Endothelial cell of umbilical vein (primary cell): Measurements from ENCODE around the gene SSTR5. TPM values are rescaled to one million over a fixed set of nuclear protein-coding genes. Genes with fewer than 3 reads are reported as not detected.

Experiments used
- BruUV-seq: library from RNA; stranded (reverse); fragments of 400-500 nt; replicated peaks from 2 replicates; lab custom pipeline; 2021; lab: Mats Ljungman, UMichigan
- CTCF ChIA-PET: fragments of 300-600, 350-600 bp; sonication (Branson Sonifier 250); formaldehyde crosslinking; loops from one replicate; lab custom pipeline; 2021; ENCODE audit warnings: antibody characterized with exemption, inconsistent platforms; lab: Charles Lee
- POLR2A ChIA-PET: fragments of 300-600, 350-600 bp; sonication (Branson Sonifier 250); formaldehyde crosslinking; loops from one replicate; lab custom pipeline; 2021; ENCODE audit warnings: antibody characterized with exemption, inconsistent platforms; lab: Charles Lee
- DNase-seq: peaks from one replicate; pipeline ENCODE4 v3.0.0-alpha.2; 2011; ENCODE audit warnings: low read depth, low spot score
- FAIRE-seq: peaks from 2 replicates; lab custom pipeline; 2011; peaks lifted over from hg19 to GRCh38; lab: Jason Lieb, UNC
- H2AFZ ChIP-seq: 2 replicates; pipeline ENCODE4 v1.6.0; 2012; ENCODE audit warnings: low read depth, low read length, control low read depth, inconsistent platforms
- H3K27ac ChIP-seq: 2 replicates; pipeline ENCODE4 v1.5.1; 2011; ENCODE audit warnings: low read depth, mild to moderate bottlenecking, control low read depth, low read length, moderate library complexity; ENCODE audit not compliant: insufficient read depth
- H3K27me3 ChIP-seq, 2 experiments: 2 replicates each; pipeline versions ENCODE4 v1.6.0 to v1.6.1; 2011; ENCODE audit warnings: low read length in 2 of 2, mixed read lengths in 1 of 2; ENCODE audit not compliant: control insufficient read depth in 2 of 2, insufficient read depth in 2 of 2
- H3K36me3 ChIP-seq, 2 experiments: 2 replicates in 1 of 2; 3 replicates in 1 of 2; pipeline ENCODE4 v1.5.1; 2011; ENCODE audit warnings: low read length in 2 of 2, mild to moderate bottlenecking in 1 of 2, moderate library complexity in 1 of 2; ENCODE audit not compliant: control insufficient read depth in 2 of 2, insufficient read depth in 2 of 2; ENCODE audit errors: extremely low read depth in 1 of 2
- H3K4me1 ChIP-seq: 3 replicates; pipeline ENCODE4 v1.5.1; 2011; ENCODE audit warnings: mild to moderate bottlenecking, low read length; ENCODE audit not compliant: control insufficient read depth, insufficient read depth; ENCODE audit errors: extremely low read depth
- H3K4me2 ChIP-seq: 2 replicates; pipeline ENCODE4 v1.6.1; 2011; ENCODE audit warnings: low read length, control low read depth, mixed read lengths; ENCODE audit not compliant: insufficient read depth
- H3K4me3 ChIP-seq, 3 experiments: fragments of 200-600 bp in 1 of 3; sonication (generic), shearing (Covaris generic) in 1 of 3; replicated peaks in 1 of 3; 2 replicates each; pipeline ENCODE4 v1.5.1; 2011 to 2016; ENCODE audit warnings: control low read depth in 3 of 3, low read length in 3 of 3, mild to moderate bottlenecking in 2 of 3, inconsistent platforms in 1 of 3, low read depth in 1 of 3, moderate library complexity in 1 of 3; ENCODE audit not compliant: insufficient read depth in 1 of 3
- H3K79me2 ChIP-seq: 2 replicates; pipeline ENCODE4 v1.6.0; 2012; ENCODE audit warnings: low read length, inconsistent platforms; ENCODE audit not compliant: control insufficient read depth, insufficient read depth
- H3K9ac ChIP-seq: replicated peaks from 2 replicates; pipeline ENCODE3; 2011; ENCODE audit warnings: low read length, control low read depth; ENCODE audit not compliant: insufficient read depth; ENCODE audit errors: extremely low read depth
- H3K9me1 ChIP-seq: replicated peaks from 3 replicates; pipeline ENCODE4 v1.6.0; 2011; ENCODE audit warnings: mild to moderate bottlenecking, low read length; ENCODE audit not compliant: control insufficient read depth, insufficient read depth; ENCODE audit errors: extremely low read depth
- H3K9me3 ChIP-seq: replicated peaks from 2 replicates; pipeline ENCODE4 v1.5.1; 2012; ENCODE audit warnings: low read length, inconsistent platforms; ENCODE audit not compliant: control insufficient read depth, insufficient read depth
- H4K20me1 ChIP-seq: replicated peaks from 2 replicates; pipeline ENCODE3; 2011; ENCODE audit warnings: mild to moderate bottlenecking, low read length; ENCODE audit not compliant: control insufficient read depth, insufficient read depth; ENCODE audit errors: extremely low read depth
- CTCF ChIP-seq, 2 donors: IDR thresholded peaks; 1 replicate in 1 of 2; 2 replicates in 1 of 2; pipeline ENCODE4 v1.5.1; 2011; ENCODE audit warnings: low read length in 2 of 2, mild to moderate bottlenecking in 2 of 2, moderate library complexity in 2 of 2, control low read depth in 1 of 2, inconsistent platforms in 1 of 2, low read depth in 1 of 2; ENCODE audit not compliant: insufficient read depth in 1 of 2; ENCODE audit errors: extremely low read depth in 1 of 2
- EZH2 ChIP-seq: IDR thresholded peaks from 2 replicates; pipeline ENCODE4 v1.6.1; 2012; ENCODE audit warnings: borderline replicate concordance, low read depth, mild to moderate bottlenecking, moderate library complexity, low read length, inconsistent platforms; ENCODE audit not compliant: severe bottlenecking
- FOS ChIP-seq: IDR thresholded peaks from 2 replicates; pipeline ENCODE4 v1.6.1; 2011; ENCODE audit warnings: mild to moderate bottlenecking, low read length, moderate library complexity, borderline replicate concordance; ENCODE audit not compliant: insufficient read depth
- GATA2 ChIP-seq: IDR thresholded peaks from 2 replicates; pipeline ENCODE4 v1.7.0; 2011; ENCODE audit warnings: low read depth, mild to moderate bottlenecking, moderate library complexity, mixed read lengths, low read length; ENCODE audit not compliant: insufficient read length, insufficient read depth
- JUN ChIP-seq: IDR thresholded peaks from 2 replicates; pipeline ENCODE4 v1.6.1; 2011; ENCODE audit warnings: borderline replicate concordance, low read depth; ENCODE audit not compliant: insufficient read length, insufficient read depth
- MAX ChIP-seq: IDR thresholded peaks from 2 replicates; pipeline ENCODE4 v1.6.1; 2011; ENCODE audit not compliant: insufficient read depth, insufficient read length
- MYC ChIP-seq: IDR thresholded peaks from one replicate; pipeline ENCODE4 v1.6.1; 2011; ENCODE audit warnings: mild to moderate bottlenecking, low read depth, low read length
- POLR2A ChIP-seq: IDR thresholded peaks from 2 replicates; pipeline ENCODE4 v1.6.1; 2012; ENCODE audit warnings: low read depth, mild to moderate bottlenecking, control low read depth, low read length
- POLR2AphosphoS5 ChIP-seq: IDR thresholded peaks from 2 replicates; pipeline ENCODE4 v1.6.1; 2012; ENCODE audit warnings: low read depth, mild to moderate bottlenecking, control low read depth, low read length, moderate library complexity; ENCODE audit not compliant: insufficient read depth
- dilution Hi-C: fragments of 300-500 bp; cut with MboI; formaldehyde crosslinking; loops from one replicate; pipeline ENCODE4 v1.15.0; 2019; ENCODE audit warnings: low sequenced_read_pairs; ENCODE audit not compliant: extremely low pct_ligation_motif_present
- intact Hi-C: fragments of 100-400 bp; cut with micrococcal nuclease; formaldehyde crosslinking; loops from one replicate; pipeline ENCODE4 v1.10.0; 2022
- polyA plus RNA-seq, 4 experiments: library from polyadenylated mRNA; depleted of rRNA in 3 of 4; stranded (reverse) in 3 of 4; unstranded in 1 of 4; fragments of >200 nt; gene quantifications; 2 replicates each; pipeline versions ENCODE4 v1.2.1 to v1.2.3, GENCODE V29; 2011 to 2012; ENCODE audit warnings: missing spikeins in 1 of 4
- total RNA-seq: library from RNA; stranded (reverse); gene quantifications from 2 replicates; pipeline ENCODE4 v1.2.3, GENCODE V29; 2021

Gene SSTR5
- total and polyA plus RNA-seq, 2 donors (not counting 3 experiments of a cell fraction or from before 2014, with no cell fraction given), result 0.24 to 0.52 TPM

GRCh38 chr16:1116693-1117077, 44.1 kb downstream of the SSTR5 start:
- Histone ChIP-seq H3K36me3 (no peaks in the 10 kb centered on the region), H3K9me3 (no peaks in the 10 kb centered on the region), H3K4me1 (no peaks in the 10 kb centered on the region), H3K4me3 (no peak overlapping the region), H3K4me2 (no peak overlapping the region), H3K27me3 (no peaks in the 10 kb centered on the region), H3K9me1 (no peaks in the 10 kb centered on the region), H3K9ac (no peak overlapping the region), H3K27ac (no peak overlapping the region), H3K79me2 (no peaks in the 10 kb centered on the region), H4K20me1 (no peaks in the 10 kb centered on the region), H2AFZ (no peak overlapping the region)
- DNase-seq (no peak), FAIRE-seq (no peak)
- TF ChIP-seq GATA2 (no peak), POLR2A (no peak), POLR2AphosphoS5 (no peak), CTCF (IDR thresholded peaks at IDR 0.05; ENCODE audit: extremely low read depth in 1 of 2, insufficient read depth in 1 of 2, low read depth in 1 of 2, low read length in 2 of 2) (no peak), MAX (no peak), JUN (no peak), MYC (no peak), FOS (no peak), EZH2 (no peak)
- ChIA-PET CTCF (no interaction called here), POLR2A (no interaction called here)
- dilution Hi-C loops, result no loop called here
- intact Hi-C loops, result no loop called here
- BruUV-seq, result no TSS peak
